Stimulated activated CD4-positive, alpha-beta T cell treated with anti-CD3 and anti-CD28 coated beads, Interleukin-4, amount 100 ng/mL, for 1 hour (primary cell): Measurements from ENCODE around the gene RGS6.

ENCODE experiments used
- DNase-seq: peaks from one replicate; pipeline ENCODE4 v3.0.0-alpha.2; 2020

Gene RGS6

GRCh38 chr14:72254937-72255472 is 322.8 kb downstream of the RGS6 start:
- DNase-seq: no peak

GRCh38 chr14:72256055-72256454 is 323.8 kb downstream of the RGS6 start:
- no peak for DNase-seq

- DNase-seq: no peak
These were observed 328.8 kb downstream of the RGS6 start for GRCh38 chr14:72261068-72261467.

DNA sequence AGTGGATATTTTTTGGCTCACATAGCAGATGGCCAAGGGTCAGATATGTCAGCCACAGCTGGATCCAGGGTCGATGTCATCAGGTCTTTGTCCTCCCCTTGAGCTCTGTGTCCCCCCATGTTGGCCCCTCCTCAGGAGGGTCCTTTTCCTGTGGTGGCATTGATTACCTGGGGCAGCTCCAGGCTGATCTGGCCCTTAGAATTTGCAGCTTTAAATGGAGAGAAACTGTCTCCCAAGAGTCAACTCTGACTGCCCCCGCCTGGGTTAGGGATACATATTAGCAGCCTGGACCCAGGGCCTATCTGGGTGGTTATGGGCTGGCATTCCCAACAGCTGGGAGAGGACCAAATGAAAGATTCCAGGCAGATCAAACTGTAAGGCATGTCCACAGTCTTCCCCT is 330.5 kb downstream of the RGS6 start:
- no peak for DNase-seq

DNA sequence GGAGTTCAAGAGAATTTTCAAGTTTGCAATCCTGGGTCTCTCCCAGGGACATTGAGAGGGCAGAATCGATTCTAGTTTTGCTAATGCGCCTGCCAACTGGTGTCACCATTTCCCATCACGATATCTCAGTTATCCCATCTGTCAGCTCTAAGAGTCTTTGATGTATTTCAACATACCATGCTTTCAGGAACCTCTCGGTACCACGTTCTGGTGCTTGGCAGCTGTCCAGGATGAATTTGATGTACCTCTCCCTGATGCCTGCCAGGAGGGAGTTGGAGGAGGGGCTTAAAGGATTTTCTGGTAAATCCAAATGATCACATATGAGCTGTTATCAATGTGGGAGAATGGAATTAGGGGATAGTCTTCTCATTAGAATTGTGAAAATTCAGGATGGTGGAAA is 332.5 kb downstream of the RGS6 start:
- no peak for DNase-seq

- DNase-seq: no peak
These were observed 338.0 kb downstream of the RGS6 start for GRCh38 chr14:72270147-72270727.

DNA sequence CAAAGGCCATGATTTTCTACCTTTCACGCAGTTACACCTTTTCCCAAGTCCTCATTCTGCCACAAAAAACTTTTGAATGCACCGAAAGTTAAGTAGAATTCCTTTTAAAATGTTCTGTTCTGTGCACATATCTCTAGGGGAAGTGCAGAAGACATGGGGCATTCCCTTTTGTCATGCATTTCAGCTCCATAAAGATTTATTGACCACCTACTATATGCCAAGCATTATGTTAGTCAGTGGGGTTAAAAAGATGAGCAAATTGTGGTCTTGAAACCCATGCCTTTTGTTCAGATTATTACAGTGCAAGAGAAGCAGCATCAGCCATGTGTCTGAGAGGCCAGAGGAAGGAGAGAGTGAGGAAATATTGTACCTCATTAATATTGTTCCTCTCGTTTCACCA is 338.5 kb downstream of the RGS6 start:
- DNase-seq: no peak

DNA sequence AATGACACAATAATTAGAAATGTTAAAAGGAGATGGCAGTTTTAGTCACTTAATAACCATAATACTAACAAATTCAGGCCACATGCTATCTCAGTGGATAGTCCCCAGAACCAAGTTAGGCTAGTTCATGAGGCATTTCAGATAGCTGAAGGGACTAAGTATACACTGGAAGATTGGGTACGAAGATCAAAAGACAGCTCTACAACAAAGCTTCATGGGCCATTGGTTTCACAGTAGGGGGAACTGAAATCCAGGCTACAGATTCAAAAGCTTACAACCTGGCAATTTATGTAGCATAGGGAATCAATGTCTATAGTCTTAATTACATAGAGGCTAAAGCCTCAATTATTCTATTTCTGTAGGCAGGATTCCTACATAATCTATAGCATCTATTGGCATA is 343.0 kb downstream of the RGS6 start:
- DNase-seq: no peak

DNA sequence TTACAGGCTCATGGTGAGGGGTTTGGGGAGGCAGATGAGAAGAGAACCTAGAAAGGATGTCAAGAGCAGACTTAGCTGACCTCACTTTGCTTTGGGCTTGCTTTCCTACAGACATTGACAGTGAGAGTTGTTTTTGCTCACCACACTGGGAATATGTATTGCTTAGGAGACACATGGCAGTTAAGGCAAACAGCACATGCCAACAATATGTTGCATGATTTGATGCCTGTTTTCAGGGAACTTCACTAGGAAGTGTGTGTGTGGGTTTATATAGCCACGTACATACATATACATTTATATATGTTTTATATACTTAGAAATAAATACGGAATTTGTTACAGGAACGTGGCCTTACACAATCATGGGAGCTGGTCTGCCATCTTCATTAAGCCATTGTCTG is 346.1 kb downstream of the RGS6 start:
- no peak for DNase-seq

DNA sequence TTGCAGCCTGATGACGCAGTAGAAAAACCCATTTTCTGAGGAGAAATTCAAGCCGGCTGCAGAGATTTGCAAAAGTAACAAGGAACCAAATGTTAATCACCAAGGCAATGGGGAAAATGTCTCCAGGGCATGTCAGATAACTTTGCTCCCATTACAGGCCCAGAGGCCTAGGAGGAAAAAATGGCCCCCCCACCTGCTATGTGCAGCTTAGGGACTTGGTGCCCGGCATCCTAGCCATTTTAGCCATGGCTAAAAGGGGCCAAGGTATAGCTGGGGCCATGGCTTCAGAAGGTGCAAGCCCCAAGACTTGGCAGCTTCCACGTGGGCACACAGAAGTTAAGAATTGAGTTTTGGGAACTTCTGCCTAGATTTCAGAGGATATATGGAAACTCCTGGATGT is 351.9 kb downstream of the RGS6 start:
- DNase-seq: no peak

DNA sequence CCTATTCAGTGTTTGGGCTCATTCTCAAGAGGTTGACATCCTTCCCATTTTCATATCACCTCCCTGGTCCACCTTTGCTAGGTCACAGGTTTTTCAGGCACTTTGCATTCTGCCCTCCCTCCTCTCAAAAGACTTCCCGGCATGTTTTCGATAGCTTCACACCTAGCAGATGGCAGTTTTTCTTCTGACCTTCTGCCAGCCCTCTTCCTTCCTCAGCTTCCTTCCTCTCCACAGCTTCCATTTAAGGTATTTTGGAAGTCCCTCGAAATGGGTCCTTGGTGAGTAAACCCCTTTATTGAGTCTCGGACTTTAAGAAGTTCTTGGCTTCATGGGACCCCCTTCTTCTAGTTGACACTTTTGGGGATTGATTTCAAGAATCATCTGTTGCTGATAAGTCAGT is 358.0 kb downstream of the RGS6 start:
- no peak for DNase-seq

- DNase-seq: no peak
These were observed 359.9 kb downstream of the RGS6 start for GRCh38 chr14:72291908-72292688.

DNA sequence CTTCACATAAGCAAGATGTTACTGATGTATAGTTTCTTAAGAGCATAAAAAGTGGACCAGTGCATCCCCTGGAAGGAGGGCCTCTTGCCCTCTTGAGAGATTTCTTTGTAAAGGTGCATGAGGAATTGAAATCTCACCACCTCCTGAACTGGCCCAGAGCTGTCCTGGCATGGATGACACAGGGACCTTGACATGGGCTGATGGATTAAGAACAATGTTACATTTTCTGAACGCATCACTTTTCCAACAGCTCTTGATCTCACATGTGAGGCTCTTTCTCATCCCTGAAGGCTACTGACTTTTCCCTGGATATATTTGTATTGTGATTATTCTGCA is 360.4 kb downstream of the RGS6 start:
- no peak for DNase-seq

GRCh38 chr14:72301352-72301751 is 369.1 kb downstream of the RGS6 start:
- DNase-seq: no peak

DNA sequence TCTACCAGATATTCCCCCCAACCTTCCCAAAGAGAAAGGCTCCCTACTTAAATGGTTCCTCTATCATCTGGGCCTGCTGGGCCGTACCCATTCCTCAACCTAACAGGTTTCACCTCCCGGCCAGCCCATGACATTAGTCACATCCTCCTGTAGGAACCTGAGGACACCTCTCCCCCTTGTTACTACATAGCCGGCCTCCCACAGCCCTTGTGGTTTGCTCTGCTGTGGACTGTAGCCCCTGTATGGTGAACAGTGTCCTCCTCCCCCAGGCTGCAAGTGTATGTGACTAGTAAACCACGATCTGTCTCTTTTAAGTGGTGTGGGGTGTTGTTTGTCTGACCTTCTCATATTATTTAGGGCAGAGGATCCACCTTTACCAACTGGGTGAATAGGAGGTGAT is 371.7 kb downstream of the RGS6 start:
- no peak for DNase-seq

- DNase-seq: no peak
These were observed 373.3 kb downstream of the RGS6 start for GRCh38 chr14:72305561-72305960.

- no peak for DNase-seq
These were observed 376.8 kb downstream of the RGS6 start for GRCh38 chr14:72308967-72309485.

- no peak for DNase-seq
These were observed 378.9 kb downstream of the RGS6 start for GRCh38 chr14:72311116-72311515.

GRCh38 chr14:72311516-72311915 is 379.3 kb downstream of the RGS6 start:
- DNase-seq: no peak

DNA sequence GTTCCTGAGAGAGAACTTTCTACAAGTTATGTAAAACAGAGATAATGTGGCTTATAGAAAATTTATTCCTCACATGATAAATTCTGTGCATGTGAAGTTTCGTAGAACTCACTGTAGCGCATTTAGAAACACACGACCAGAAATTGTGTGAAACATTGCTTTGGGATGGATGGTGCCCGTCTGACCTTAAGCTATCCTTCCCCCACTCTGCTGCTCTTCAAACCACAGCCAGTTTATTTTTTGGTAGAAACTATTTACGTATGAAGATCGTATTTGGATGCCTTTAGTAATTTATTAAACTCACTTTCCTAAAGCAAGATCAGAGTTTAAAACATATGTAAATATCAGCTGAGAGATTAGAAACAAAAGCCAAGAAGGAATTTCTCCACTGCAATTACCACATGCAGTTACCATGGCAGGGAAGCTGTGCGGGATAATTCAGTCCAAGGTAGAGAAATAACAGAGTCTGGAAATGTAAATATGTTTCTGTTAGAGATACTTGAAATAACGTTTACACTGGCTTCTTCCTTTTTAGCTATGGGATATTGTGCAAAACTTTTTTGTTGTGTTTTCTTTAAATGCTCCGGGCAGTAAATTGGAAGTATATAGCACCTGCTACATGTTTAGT is 382.7 kb downstream of the RGS6 start:
- no peak for DNase-seq

DNA sequence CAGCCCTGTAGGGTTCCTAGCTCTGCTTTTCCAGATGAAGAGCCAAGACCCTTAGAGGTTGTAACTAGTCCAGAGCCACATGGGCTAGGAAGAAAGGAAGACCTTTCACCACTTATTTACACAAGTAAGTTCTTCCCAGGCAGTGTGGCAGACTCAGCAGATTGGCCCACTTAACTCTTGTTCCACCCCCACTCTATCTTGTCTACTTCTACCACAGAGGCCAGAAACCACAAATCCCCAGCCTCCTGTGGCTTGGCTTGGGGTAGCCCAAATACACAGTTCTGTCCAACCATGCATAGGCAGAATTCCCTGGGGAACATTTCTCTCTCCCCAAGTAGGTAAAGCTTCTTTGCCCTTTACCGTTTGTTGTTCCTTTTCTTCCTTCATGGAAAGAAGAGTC is 383.5 kb downstream of the RGS6 start:
- no peak for DNase-seq

- no peak for DNase-seq
These were observed 386.4 kb downstream of the RGS6 start for GRCh38 chr14:72318648-72319047.

DNA sequence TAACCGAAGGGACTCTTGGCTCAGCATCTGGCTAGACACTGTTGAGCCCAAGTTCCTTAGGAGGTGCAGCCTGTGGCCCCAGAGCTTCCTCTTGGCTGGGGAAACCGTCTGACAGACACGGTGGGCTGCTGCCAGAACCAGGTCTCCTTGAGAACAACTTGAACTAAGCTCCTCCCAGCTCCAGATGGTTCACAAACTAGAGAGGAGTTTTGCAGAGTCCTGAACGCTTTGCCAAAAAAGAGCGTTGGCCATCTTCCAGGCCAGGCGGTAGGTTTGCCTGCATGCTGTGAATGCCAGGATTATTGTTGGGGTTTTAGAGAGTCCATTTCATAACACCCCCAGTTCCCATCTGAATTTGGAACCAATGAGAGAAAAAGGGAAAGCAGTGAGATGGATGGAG is 399.8 kb downstream of the RGS6 start:
- DNase-seq: no peak

DNA sequence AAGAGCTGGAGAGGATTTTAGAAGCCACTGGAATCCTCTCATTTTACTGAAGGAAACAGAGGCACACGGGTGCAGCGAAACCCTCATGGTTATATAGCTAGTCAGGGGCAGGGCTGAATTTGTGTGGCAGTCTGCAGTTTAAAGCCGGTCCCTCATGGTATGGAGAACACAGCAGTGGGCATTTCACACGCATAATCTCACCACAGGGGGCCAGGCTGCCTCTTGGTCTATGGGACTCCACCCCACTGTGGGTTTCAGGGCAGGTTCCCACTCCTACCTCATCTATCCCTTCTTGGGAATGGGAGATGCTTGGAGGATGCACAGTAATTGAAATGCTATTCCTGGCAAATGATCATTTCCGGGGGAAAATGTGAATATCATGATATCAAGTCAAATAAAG is 400.6 kb downstream of the RGS6 start:
- no peak for DNase-seq
